ENCODE results near the gene SMIM3. TPM values are rescaled to one million over a fixed set of nuclear protein-coding genes. Genes with fewer than 3 reads are reported as not detected.
"Not testable (repeated sequence)": the region's sequence is repeated elsewhere in the genome, so short reads cannot be mapped to it uniquely, and the experiment has no call there.

Gene SMIM3
- polyA plus RNA-seq, 1 donor from 2014 or later, result 3.7 TPM

GRCh38 chr5:150789943-150790611 is 11.5 kb downstream of the SMIM3 start:
- Histone ChIP-seq H3K79me2 (replicated peaks; ENCODE audit: insufficient read depth, low read length) (no peaks in the 10 kb centered on the region), H2AFZ (ENCODE audit: low read depth, low read length) (no peak overlapping the region), H3K27ac (ENCODE audit: low read length) (no peak overlapping the region), H3K27me3 (ENCODE audit: insufficient read depth, low read depth, low read length) (no peaks in the 10 kb centered on the region), H3K9ac (ENCODE audit: low read length) (no peak overlapping the region), H3K9me2 (ENCODE audit: insufficient read depth, low read length) (no peaks in the 10 kb centered on the region), H3K4me3 (ENCODE audit: low read length) (no peak overlapping the region), H4K20me1 (ENCODE audit: insufficient read depth) (no peaks in the 10 kb centered on the region), H3K9me3 (ENCODE audit: low read length) (no peaks in the 10 kb centered on the region), H3K36me3 (ENCODE audit: insufficient read depth, low read length) (no peaks in the 10 kb centered on the region), H3F3A (ENCODE audit: insufficient read depth, low read length, poor library complexity, severe bottlenecking) (no peaks in the 10 kb centered on the region), H3K4me2 (ENCODE audit: low read length) (no peak overlapping the region)
- TF ChIP-seq, protein P1, sequence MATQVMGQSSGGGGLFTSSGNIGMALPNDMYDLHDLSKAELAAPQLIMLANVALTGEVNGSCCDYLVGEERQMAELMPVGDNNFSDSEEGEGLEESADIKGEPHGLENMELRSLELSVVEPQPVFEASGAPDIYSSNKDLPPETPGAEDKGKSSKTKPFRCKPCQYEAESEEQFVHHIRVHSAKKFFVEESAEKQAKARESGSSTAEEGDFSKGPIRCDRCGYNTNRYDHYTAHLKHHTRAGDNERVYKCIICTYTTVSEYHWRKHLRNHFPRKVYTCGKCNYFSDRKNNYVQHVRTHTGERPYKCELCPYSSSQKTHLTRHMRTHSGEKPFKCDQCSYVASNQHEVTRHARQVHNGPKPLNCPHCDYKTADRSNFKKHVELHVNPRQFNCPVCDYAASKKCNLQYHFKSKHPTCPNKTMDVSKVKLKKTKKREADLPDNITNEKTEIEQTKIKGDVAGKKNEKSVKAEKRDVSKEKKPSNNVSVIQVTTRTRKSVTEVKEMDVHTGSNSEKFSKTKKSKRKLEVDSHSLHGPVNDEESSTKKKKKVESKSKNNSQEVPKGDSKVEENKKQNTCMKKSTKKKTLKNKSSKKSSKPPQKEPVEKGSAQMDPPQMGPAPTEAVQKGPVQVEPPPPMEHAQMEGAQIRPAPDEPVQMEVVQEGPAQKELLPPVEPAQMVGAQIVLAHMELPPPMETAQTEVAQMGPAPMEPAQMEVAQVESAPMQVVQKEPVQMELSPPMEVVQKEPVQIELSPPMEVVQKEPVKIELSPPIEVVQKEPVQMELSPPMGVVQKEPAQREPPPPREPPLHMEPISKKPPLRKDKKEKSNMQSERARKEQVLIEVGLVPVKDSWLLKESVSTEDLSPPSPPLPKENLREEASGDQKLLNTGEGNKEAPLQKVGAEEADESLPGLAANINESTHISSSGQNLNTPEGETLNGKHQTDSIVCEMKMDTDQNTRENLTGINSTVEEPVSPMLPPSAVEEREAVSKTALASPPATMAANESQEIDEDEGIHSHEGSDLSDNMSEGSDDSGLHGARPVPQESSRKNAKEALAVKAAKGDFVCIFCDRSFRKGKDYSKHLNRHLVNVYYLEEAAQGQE (IDR thresholded peaks at IDR 0.05; ENCODE audit: borderline replicate concordance), result no peak
- TF ChIP-seq EP300 (conservative IDR thresholded peaks at IDR 0.05; ENCODE audit: poor library complexity, severe bottlenecking) (no peak), TAF1 (IDR thresholded peaks at IDR 0.05; ENCODE audit: low read depth) (no peak), POLR2AphosphoS5 (IDR thresholded peaks at IDR 0.05) (no peak), SMC3 (conservative IDR thresholded peaks at IDR 0.05; ENCODE audit: poor library complexity) (no peak), RAD21 (conservative IDR thresholded peaks at IDR 0.05) (no peak), EZH2 (IDR thresholded peaks at IDR 0.05; ENCODE audit: borderline replicate concordance, insufficient read depth, low read length, poor library complexity, severe bottlenecking) (no peak), MXI1 (conservative IDR thresholded peaks at IDR 0.05; ENCODE audit: poor library complexity, severe bottlenecking) (no peak)
- TF ChIP-seq, protein P2, sequence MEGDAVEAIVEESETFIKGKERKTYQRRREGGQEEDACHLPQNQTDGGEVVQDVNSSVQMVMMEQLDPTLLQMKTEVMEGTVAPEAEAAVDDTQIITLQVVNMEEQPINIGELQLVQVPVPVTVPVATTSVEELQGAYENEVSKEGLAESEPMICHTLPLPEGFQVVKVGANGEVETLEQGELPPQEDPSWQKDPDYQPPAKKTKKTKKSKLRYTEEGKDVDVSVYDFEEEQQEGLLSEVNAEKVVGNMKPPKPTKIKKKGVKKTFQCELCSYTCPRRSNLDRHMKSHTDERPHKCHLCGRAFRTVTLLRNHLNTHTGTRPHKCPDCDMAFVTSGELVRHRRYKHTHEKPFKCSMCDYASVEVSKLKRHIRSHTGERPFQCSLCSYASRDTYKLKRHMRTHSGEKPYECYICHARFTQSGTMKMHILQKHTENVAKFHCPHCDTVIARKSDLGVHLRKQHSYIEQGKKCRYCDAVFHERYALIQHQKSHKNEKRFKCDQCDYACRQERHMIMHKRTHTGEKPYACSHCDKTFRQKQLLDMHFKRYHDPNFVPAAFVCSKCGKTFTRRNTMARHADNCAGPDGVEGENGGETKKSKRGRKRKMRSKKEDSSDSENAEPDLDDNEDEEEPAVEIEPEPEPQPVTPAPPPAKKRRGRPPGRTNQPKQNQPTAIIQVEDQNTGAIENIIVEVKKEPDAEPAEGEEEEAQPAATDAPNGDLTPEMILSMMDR (IDR thresholded peaks at IDR 0.05; ENCODE audit: poor library complexity, severe bottlenecking), result no peak

DNA sequence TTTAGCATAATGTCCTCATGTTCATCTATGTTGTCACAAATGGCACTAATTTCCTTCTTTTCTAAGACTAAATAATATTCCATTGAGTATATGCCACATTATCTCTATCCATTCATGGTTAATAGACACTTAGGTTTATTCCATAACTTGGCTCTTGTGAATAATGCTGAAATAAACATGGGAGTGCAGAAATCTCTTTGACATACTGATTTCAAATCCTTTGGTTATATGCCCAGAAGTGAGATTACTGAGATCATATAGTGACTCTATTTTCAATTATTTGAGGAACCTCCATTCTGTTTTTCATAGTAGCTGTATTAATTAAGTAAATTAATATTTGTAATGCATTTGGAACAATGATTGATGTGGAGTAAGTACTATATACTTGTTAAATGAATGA is 13.0 kb downstream of the SMIM3 start:
- Histone ChIP-seq H3K9me3 (ENCODE audit: low read length) (no peaks in the 10 kb centered on the region), H3K4me2 (ENCODE audit: low read length) (no peak overlapping the region), H3K27me3 (ENCODE audit: insufficient read depth, low read depth, low read length) (no peaks in the 10 kb centered on the region), H3K27ac (ENCODE audit: low read length) (no peak overlapping the region), H2AFZ (ENCODE audit: low read depth, low read length) (no peak overlapping the region), H3K79me2 (replicated peaks; ENCODE audit: insufficient read depth, low read length) (no peaks in the 10 kb centered on the region), H3K36me3 (ENCODE audit: insufficient read depth, low read length) (no peaks in the 10 kb centered on the region), H3K9ac (ENCODE audit: low read length) (no peak overlapping the region), H3K9me2 (ENCODE audit: insufficient read depth, low read length) (no peaks in the 10 kb centered on the region), H3F3A (ENCODE audit: insufficient read depth, low read length, poor library complexity, severe bottlenecking) (no peaks in the 10 kb centered on the region), H4K20me1 (ENCODE audit: insufficient read depth) (no peaks in the 10 kb centered on the region), H3K4me3 (ENCODE audit: low read length) (no peak overlapping the region)
- no peak for TF ChIP-seq RAD21 (conservative IDR thresholded peaks at IDR 0.05)
- no peak for TF ChIP-seq SMC3 (conservative IDR thresholded peaks at IDR 0.05; ENCODE audit: poor library complexity)
- TF ChIP-seq, protein P2 (IDR thresholded peaks at IDR 0.05; ENCODE audit: poor library complexity, severe bottlenecking), result no peak
- no peak for TF ChIP-seq TAF1 (IDR thresholded peaks at IDR 0.05; ENCODE audit: low read depth)
- TF ChIP-seq, protein P1 (IDR thresholded peaks at IDR 0.05; ENCODE audit: borderline replicate concordance), result no peak
- no peak for TF ChIP-seq MXI1 (conservative IDR thresholded peaks at IDR 0.05; ENCODE audit: poor library complexity, severe bottlenecking)
- TF ChIP-seq POLR2AphosphoS5 (IDR thresholded peaks at IDR 0.05), result no peak
- TF ChIP-seq EP300 (conservative IDR thresholded peaks at IDR 0.05; ENCODE audit: poor library complexity, severe bottlenecking), result no peak
- TF ChIP-seq EZH2 (IDR thresholded peaks at IDR 0.05; ENCODE audit: borderline replicate concordance, insufficient read depth, low read length, poor library complexity, severe bottlenecking), result no peak

- H3K27ac ChIP-seq (ENCODE audit: low read length); H3K9ac ChIP-seq (ENCODE audit: low read length); H3K4me2 ChIP-seq (ENCODE audit: low read length); H3K4me3 ChIP-seq (ENCODE audit: low read length); H3K79me2 ChIP-seq (replicated peaks; ENCODE audit: insufficient read depth, low read length); H2AFZ ChIP-seq (ENCODE audit: low read depth, low read length); H3F3A ChIP-seq (ENCODE audit: insufficient read depth, low read length, poor library complexity, severe bottlenecking); H3K9me2 ChIP-seq (ENCODE audit: insufficient read depth, low read length); H3K27me3 ChIP-seq (ENCODE audit: insufficient read depth, low read depth, low read length); H4K20me1 ChIP-seq (ENCODE audit: insufficient read depth); H3K9me3 ChIP-seq (ENCODE audit: low read length); H3K36me3 ChIP-seq (ENCODE audit: insufficient read depth, low read length): not testable (repeated sequence)
Observed at GRCh38 chr5:150793423-150793888, 14.9 kb downstream of the SMIM3 start.

Data from neural cell (in vitro differentiated cells).